UCSD-AML1 (cell line): ENCODE measurements around the gene PCK1.

Experiments
- DNase-seq: peaks from one replicate; lab custom pipeline; 2025; ENCODE audit not compliant: unreplicated experiment; lab: John Stamatoyannopoulos, UW

PCK1 gene

GRCh38 chr20:57536120-57536708 lies 24.7 kb upstream of the PCK1 start:
- no peak for DNase-seq

- no peak for DNase-seq
These were observed 23.9 kb upstream of the PCK1 start for GRCh38 chr20:57536771-57537724.

- DNase-seq = no peak
These were observed 23.1 kb upstream of the PCK1 start for GRCh38 chr20:57537822-57538221.

- DNase-seq = no peak
These were observed 21.0 kb upstream of the PCK1 start for GRCh38 chr20:57539889-57540288.

- no peak for DNase-seq
These were observed 19.9 kb upstream of the PCK1 start for GRCh38 chr20:57540890-57541580.

GRCh38 chr20:57543754-57544153 lies 17.2 kb upstream of the PCK1 start:
- DNase-seq = no peak

GRCh38 chr20:57544838-57545564 lies 15.9 kb upstream of the PCK1 start:
- DNase-seq = no peak

GRCh38 chr20:57545927-57546662 lies 14.8 kb upstream of the PCK1 start:
- DNase-seq = no peak

GRCh38 chr20:57546956-57547649 lies 13.8 kb upstream of the PCK1 start:
- DNase-seq = no peak

GRCh38 chr20:57548177-57549058 lies 12.5 kb upstream of the PCK1 start:
- no peak for DNase-seq

- no peak for DNase-seq
These were observed 8.4 kb upstream of the PCK1 start for GRCh38 chr20:57552471-57552870.

- DNase-seq = no peak
These were observed 7.4 kb upstream of the PCK1 start for GRCh38 chr20:57553376-57554018.

GRCh38 chr20:57555457-57556184 lies 5.3 kb upstream of the PCK1 start:
- DNase-seq = no peak

GRCh38 chr20:57556980-57557274 lies 4.0 kb upstream of the PCK1 start:
- no peak for DNase-seq

- no peak for DNase-seq
These were observed 2.8 kb upstream of the PCK1 start for GRCh38 chr20:57557926-57558613.

- no peak for DNase-seq
These were observed 2.2 kb upstream of the PCK1 start for GRCh38 chr20:57558614-57559288.

- DNase-seq = no peak
These were observed 1.6 kb upstream of the PCK1 start for GRCh38 chr20:57559289-57559634.
